Peyer's patch (tissue), 4 donors: Measurements from ENCODE around the gene IGFBP6.

Source experiments
- POLR2A ChIP-seq, 2 donors: fragments of 450-650 bp; IDR thresholded peaks; one replicate each; pipeline ENCODE4 v1.5.1; 2017; ENCODE audit warnings: antibody characterized with exemption in 2 of 2, mild to moderate bottlenecking in 2 of 2, moderate library complexity in 2 of 2
- TF ChIP-seq, protein P1 (sequence below), 6 experiments: fragments of 450-650 bp in 4 of 6; fragments of 200-600 bp in 2 of 6; sonication (generic) in 1 of 6; IDR thresholded peaks; one replicate each; pipeline ENCODE4 v1.5.1; 2017 to 2019; ENCODE audit warnings: antibody characterized with exemption in 6 of 6, mild to moderate bottlenecking in 3 of 6, moderate library complexity in 1 of 6

DNA sequence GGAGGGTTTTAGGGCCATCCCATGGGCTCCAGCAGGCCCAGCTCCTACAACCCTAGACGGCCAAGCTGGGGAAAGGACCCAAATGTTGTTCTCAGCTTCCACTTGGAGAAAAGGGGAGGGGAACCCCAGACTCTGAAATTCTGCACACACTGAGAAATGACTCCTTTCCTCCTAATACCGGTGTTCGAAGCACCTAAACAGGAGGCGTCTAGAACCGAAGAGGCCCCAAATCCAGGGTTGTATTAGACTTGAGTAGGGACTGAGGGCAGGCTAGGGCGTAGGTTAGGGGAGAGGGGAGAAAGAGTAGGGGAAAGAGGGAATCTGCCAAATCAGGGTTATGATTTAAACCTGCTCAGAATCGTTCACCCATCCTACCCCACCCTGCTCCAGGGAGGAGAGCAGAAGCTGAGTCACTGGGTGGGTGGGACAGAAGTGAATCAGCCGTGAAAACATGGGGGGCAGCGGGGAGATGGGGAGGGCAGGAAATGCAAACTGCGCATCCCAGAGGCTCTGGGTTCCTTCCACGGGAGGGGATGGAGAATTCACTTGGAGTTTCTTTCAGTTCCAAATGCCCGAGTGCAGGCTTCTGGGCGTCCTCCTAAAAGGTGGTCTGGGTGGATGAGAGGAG lies 1.0 kb downstream of the IGFBP6 start:
- TF ChIP-seq, protein P1, sequence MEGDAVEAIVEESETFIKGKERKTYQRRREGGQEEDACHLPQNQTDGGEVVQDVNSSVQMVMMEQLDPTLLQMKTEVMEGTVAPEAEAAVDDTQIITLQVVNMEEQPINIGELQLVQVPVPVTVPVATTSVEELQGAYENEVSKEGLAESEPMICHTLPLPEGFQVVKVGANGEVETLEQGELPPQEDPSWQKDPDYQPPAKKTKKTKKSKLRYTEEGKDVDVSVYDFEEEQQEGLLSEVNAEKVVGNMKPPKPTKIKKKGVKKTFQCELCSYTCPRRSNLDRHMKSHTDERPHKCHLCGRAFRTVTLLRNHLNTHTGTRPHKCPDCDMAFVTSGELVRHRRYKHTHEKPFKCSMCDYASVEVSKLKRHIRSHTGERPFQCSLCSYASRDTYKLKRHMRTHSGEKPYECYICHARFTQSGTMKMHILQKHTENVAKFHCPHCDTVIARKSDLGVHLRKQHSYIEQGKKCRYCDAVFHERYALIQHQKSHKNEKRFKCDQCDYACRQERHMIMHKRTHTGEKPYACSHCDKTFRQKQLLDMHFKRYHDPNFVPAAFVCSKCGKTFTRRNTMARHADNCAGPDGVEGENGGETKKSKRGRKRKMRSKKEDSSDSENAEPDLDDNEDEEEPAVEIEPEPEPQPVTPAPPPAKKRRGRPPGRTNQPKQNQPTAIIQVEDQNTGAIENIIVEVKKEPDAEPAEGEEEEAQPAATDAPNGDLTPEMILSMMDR (IDR thresholded peaks at IDR 0.05): no peak
- no peak for TF ChIP-seq POLR2A (IDR thresholded peaks at IDR 0.05)
